Measurements from ENCODE around the gene ZNF365. TPM values are rescaled to one million over a fixed set of nuclear protein-coding genes. Genes with fewer than 3 reads are reported as not detected.

The ZNF365 gene
- total RNA-seq, 3 donors from 2014 or later, result 0.16 to 1.8 (median 0.66) TPM

DNA sequence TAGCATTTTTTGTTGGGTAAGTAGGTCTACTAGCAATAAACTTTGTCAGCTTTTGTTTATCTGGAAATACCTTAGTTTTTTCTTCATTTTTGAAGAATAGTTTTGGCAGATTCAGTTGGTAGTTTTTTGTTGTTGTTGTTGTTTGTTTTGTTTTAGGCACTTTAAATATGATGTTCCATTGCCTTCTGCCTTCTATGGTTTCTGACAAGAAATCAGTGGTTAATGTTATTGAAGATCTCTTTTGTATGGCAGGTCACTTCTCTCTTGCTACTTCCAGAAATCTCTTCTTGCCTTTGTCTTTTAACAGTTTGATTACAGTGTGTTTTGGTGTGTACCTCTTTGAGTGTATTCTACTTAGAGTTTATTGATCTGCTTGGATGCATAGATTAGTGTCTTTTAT, 41.8 kb upstream of the ZNF365 start:
- Histone ChIP-seq H3K27ac (no peak overlapping the region), H3K36me3 (no peaks in the 10 kb centered on the region), H3K9me3 (peaks cover 0 to 7% of the 10 kb centered on the region in 2 donors), H3K4me1 (no peaks in the 10 kb centered on the region), H3K4me3 (no peak overlapping the region), H3K27me3 (no peaks in the 10 kb centered on the region)
- DNase-seq (ENCODE audit: low spot score in 2 of 2), result no peak
- intact Hi-C loops (cut with DNase I; ENCODE audit: low total_unique reads), result no loop called here
- TF ChIP-seq POLR2AphosphoS5 (IDR thresholded peaks at IDR 0.05) (no peak), POLR2A (IDR thresholded peaks at IDR 0.05) (no peak)
- TF ChIP-seq, protein P1, sequence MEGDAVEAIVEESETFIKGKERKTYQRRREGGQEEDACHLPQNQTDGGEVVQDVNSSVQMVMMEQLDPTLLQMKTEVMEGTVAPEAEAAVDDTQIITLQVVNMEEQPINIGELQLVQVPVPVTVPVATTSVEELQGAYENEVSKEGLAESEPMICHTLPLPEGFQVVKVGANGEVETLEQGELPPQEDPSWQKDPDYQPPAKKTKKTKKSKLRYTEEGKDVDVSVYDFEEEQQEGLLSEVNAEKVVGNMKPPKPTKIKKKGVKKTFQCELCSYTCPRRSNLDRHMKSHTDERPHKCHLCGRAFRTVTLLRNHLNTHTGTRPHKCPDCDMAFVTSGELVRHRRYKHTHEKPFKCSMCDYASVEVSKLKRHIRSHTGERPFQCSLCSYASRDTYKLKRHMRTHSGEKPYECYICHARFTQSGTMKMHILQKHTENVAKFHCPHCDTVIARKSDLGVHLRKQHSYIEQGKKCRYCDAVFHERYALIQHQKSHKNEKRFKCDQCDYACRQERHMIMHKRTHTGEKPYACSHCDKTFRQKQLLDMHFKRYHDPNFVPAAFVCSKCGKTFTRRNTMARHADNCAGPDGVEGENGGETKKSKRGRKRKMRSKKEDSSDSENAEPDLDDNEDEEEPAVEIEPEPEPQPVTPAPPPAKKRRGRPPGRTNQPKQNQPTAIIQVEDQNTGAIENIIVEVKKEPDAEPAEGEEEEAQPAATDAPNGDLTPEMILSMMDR (IDR thresholded peaks at IDR 0.05), result no peak

DNA sequence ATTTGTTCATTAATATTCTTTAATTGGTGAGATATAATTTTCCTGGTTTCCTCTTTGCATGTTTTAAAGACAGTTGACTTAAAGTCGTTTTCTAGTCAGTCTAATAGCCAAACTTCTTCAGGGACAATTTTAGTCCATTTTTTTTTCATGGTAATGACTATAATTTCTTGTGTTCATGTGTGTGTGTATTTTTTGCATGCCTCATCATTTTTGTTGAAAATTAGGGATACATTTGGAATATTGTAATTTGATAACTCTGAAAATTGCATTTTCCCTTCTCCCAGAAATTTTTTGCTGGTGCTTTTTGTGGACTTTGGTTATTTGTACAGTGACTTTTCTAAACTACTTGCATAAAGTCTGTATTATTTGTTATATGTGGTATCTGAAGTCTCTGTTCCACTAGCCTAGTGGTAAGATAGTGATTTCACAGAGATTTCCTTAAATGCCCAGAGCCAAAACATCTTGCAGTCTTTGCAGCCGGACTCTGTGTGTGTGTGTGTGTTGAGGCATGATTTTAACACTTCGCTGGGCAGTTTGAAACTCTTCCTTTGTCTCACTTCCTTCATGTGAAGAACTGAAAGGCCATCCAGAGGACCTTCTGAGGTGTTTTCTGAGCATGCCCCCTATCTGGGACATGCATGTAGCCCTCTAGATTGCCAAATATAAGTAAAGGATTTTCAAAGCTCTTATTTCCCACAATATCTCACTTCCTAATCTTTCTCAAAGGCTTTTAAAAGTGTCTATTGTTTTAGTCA, 40.9 kb upstream of the ZNF365 start:
- Histone ChIP-seq H3K9me3 (peaks cover 0 to 7% of the 10 kb centered on the region in 2 donors), H3K4me1 (no peaks in the 10 kb centered on the region), H3K4me3 (no peak overlapping the region), H3K27me3 (no peaks in the 10 kb centered on the region), H3K36me3 (no peaks in the 10 kb centered on the region), H3K27ac (no peak overlapping the region)
- no peak for TF ChIP-seq POLR2AphosphoS5 (IDR thresholded peaks at IDR 0.05)
- TF ChIP-seq, protein P1 (IDR thresholded peaks at IDR 0.05), result no peak
- TF ChIP-seq POLR2A (IDR thresholded peaks at IDR 0.05), result no peak
- intact Hi-C loops (cut with DNase I; ENCODE audit: low total_unique reads), result no loop called here
- no peak for DNase-seq (ENCODE audit: low spot score in 2 of 2)

DNA sequence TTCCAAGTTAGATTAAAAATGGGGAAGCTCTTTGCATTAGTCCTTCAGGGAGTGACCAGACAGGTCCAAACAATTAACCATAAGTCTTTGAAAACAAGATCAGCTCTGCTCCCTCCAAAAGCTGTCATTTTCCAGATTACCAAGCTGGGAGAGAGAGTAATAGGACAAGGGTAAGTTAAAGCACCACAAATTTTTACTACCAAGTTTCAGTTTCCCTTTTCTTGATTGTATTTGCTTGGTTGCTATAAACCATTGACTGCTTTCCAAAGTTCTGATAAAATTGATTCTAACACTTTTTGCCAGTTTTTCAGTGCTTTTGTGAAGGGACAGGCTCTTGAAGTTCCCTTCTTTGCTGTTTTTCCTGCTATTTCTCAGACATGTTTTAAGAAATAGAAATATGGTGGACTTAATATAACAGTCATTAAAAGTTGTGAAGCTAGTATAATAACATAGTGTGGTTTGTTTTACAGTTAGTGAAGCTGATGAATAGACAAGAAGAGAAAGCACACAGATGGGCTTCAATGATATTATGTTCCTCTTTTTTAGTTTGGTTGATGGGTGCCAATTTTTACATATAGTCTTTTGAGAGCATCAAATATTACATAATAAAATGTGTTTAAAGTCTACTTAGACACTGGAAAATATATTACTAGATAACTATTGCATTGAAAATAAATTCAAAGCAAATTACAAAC, 40.0 kb upstream of the ZNF365 start:
- Histone ChIP-seq H3K9me3 (peaks cover 0 to 7% of the 10 kb centered on the region in 2 donors), H3K27me3 (no peaks in the 10 kb centered on the region), H3K4me3 (no peak overlapping the region), H3K4me1 (no peaks in the 10 kb centered on the region), H3K36me3 (no peaks in the 10 kb centered on the region), H3K27ac (no peak overlapping the region)
- TF ChIP-seq, protein P1 (IDR thresholded peaks at IDR 0.05), result no peak
- TF ChIP-seq POLR2AphosphoS5 (IDR thresholded peaks at IDR 0.05), result no peak
- TF ChIP-seq POLR2A (IDR thresholded peaks at IDR 0.05), result no peak
- intact Hi-C loops (cut with DNase I; ENCODE audit: low total_unique reads), result no loop called here
- DNase-seq (ENCODE audit: low spot score in 2 of 2), result no peak

DNA sequence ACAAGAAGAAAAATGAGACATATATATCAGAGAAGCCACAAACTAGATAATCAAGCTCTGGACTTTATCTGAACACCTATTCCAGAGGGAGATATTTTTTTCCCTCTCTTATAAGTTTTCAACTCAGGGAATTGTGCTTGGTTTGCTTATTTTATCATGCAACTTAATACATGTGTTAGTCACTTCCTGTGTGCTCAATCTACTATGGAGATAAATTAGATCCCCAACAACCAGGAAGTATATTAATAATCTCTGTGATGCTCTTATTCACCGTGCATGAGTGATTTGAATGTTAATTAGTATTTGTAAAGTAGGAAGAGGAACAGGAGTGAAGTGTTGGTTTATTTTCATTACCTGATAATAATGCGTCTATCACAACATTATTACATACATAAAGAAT, 38.8 kb upstream of the ZNF365 start:
- peaks cover 0 to 12% of the 10 kb centered on the region in 2 donors for H3K9me3 ChIP-seq
- H3K4me3 ChIP-seq, result no peak overlapping the region
- H3K27ac ChIP-seq, result no peak overlapping the region
- H3K27me3 ChIP-seq, result no peaks in the 10 kb centered on the region
- H3K4me1 ChIP-seq, result no peaks in the 10 kb centered on the region
- no peak for DNase-seq (ENCODE audit: low spot score in 2 of 2)
- no peak for TF ChIP-seq POLR2A (IDR thresholded peaks at IDR 0.05)
- TF ChIP-seq POLR2AphosphoS5 (IDR thresholded peaks at IDR 0.05), result no peak
- TF ChIP-seq, protein P1 (IDR thresholded peaks at IDR 0.05), result no peak
- intact Hi-C loops (cut with DNase I; ENCODE audit: low total_unique reads), result no loop called here
- no peaks in the 10 kb centered on the region for H3K36me3 ChIP-seq

DNA sequence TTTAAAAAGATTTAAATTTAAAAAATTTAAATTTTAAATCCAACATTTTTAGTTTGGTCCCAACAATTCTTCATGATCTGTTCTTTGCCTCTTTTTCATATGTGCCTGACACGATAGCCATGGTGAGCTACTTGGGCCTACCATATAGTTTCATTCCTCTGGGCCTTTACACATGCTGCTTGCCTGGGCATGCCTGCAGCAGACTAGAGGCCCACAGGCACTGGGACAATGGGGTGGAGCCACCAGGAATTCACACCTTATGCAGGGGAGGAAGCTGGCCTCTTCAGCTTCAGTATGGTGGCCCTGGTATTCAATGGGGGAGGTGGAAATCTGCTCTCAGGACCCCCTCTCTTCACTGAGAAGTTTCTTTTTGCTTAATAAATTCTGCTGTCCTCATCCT, 37.8 kb upstream of the ZNF365 start:
- intact Hi-C loops (cut with DNase I; ENCODE audit: low total_unique reads), result no loop called here
- no peaks in the 10 kb centered on the region for H3K27me3 ChIP-seq
- no peak overlapping the region for H3K4me3 ChIP-seq
- no peak overlapping the region for H3K27ac ChIP-seq
- TF ChIP-seq POLR2A (IDR thresholded peaks at IDR 0.05), result no peak
- TF ChIP-seq, protein P1 (IDR thresholded peaks at IDR 0.05), result no peak
- no peak for DNase-seq (ENCODE audit: low spot score in 2 of 2)
- H3K36me3 ChIP-seq, result no peaks in the 10 kb centered on the region
- peaks cover 0 to 22% of the 10 kb centered on the region in 2 donors for H3K9me3 ChIP-seq
- no peaks in the 10 kb centered on the region for H3K4me1 ChIP-seq

Measured in breast epithelium (tissue), 4 donors.